Stimulated activated CD4-positive, alpha-beta T cell treated with anti-CD3 and anti-CD28 coated beads, TNF-alpha, amount 100 ng/mL, for 24 hours (primary cell): Measurements from ENCODE around the gene TSPY4.
"Not testable (repeated sequence)": the region's sequence is repeated elsewhere in the genome, so short reads cannot be mapped to it uniquely, and the experiment has no call there.

Source experiments
- DNase-seq, 3 experiments: peaks; one replicate each; pipeline ENCODE4 v3.0.0-alpha.2; 2020; ENCODE audit warnings: low read depth in 3 of 3

The TSPY4 gene

GRCh38 chrY:9337164-9337563, at the start of gene TSPY4:
TSS of gene TSPY4 (plus strand) at chrY:9337464. CDS start at chrY:9337510, 46 bp downstream.
- DNase-seq, result not testable (repeated sequence)

GRCh38 chrY:9320996-9321395, 16.3 kb upstream of the TSPY4 start:
- DNase-seq, result no peak

- DNase-seq, result not testable (repeated sequence)
Measured at GRCh38 chrY:9357497-9357896, 20.2 kb downstream of the TSPY4 start, which contains the start of gene TSPY8. TSS of gene TSPY8 (plus strand) at chrY:9357797. CDS start at chrY:9357843, 46 bp downstream.
